ENCODE measurements around the gene STIMATE. TPM values are rescaled to one million over a fixed set of nuclear protein-coding genes. Genes with fewer than 3 reads are reported as not detected.

Gene STIMATE
- total and polyA plus RNA-seq, 10 of the 15 experiments (the other 5 are each of a cell fraction or from before 2014, with no cell fraction given) = 0.24 to 24.1 (median 15.4) TPM

GRCh38 chr3:52934630-52935530 is 37.5 kb upstream of the STIMATE start (continued):
- TF ChIP-seq CTCF (IDR thresholded peaks at IDR 0.05 in 2 of 3, conservative IDR thresholded peaks at IDR 0.05 in 1 of 3; ENCODE audit: control insufficient read depth in 2 of 3, extremely low read depth in 1 of 3, insufficient read depth in 1 of 3, low read depth in 3 of 3, low read length in 3 of 3) (peak; percentile 72 to 84 (median 81)), SMC3 (IDR thresholded peaks at IDR 0.05; ENCODE audit: borderline replicate concordance, low read length) (peak; percentile 79), HDAC6 (IDR thresholded peaks at IDR 0.05; ENCODE audit: unreplicated experiment) (no peak), MYB (IDR thresholded peaks at IDR 0.05; ENCODE audit: borderline replicate concordance, low read depth, low read length) (no peak), YY1 (IDR thresholded peaks at IDR 0.05; ENCODE audit: low read depth, low read length) (no peak), RAD51 (IDR thresholded peaks at IDR 0.05) (no peak), STAT3 (IDR thresholded peaks at IDR 0.05; ENCODE audit: low read depth, low read length) (no peak), FOXK2 (IDR thresholded peaks at IDR 0.05) (no peak), ZBTB40 (IDR thresholded peaks at IDR 0.05; ENCODE audit: borderline replicate concordance) (peak; percentile 58), CHD1 (IDR thresholded peaks at IDR 0.05; ENCODE audit: low read depth, low read length) (no peak), WRNIP1 (IDR thresholded peaks at IDR 0.05; ENCODE audit: borderline replicate concordance, low read depth, low read length) (0 out of 2 replicates have a peak, but pooled peaks have one; percentile 66), JUND (IDR thresholded peaks at IDR 0.05; ENCODE audit: low read depth, low read length) (no peak), SMAD1 (IDR thresholded peaks at IDR 0.05; ENCODE audit: low read depth, partially characterized antibody) (no peak), JUNB (IDR thresholded peaks at IDR 0.05) (no peak)

Data from GM12878 (cell line).